Nephron (organoid): ENCODE data around the gene GNB1L.

Experiments
- H3K27ac Mint-ChIP-seq, 3 experiments: 2 replicates each; pipeline ENCODE4 v1.8.0; 2020; ENCODE audit warnings: mixed read lengths in 3 of 3, mild to moderate bottlenecking in 2 of 3, moderate library complexity in 1 of 3
- H3K27me3 Mint-ChIP-seq: 2 replicates; pipeline ENCODE4 v1.8.0; 2021; ENCODE audit warnings: low read depth, mild to moderate bottlenecking, moderate library complexity, mixed read lengths
- H3K36me3 Mint-ChIP-seq: 2 replicates; pipeline ENCODE4 v1.8.0; 2020; ENCODE audit warnings: low read depth, mixed read lengths
- H3K4me1 Mint-ChIP-seq: 2 replicates; pipeline ENCODE4 v1.8.0; 2020; ENCODE audit warnings: mixed read lengths
- H3K4me3 Mint-ChIP-seq, 3 experiments: 2 replicates each; pipeline ENCODE4 v1.8.0; 2020; ENCODE audit warnings: mild to moderate bottlenecking in 3 of 3, mixed read lengths in 3 of 3, moderate library complexity in 2 of 3
- H3K9me3 Mint-ChIP-seq: 2 replicates; pipeline ENCODE4 v1.8.0; 2020; ENCODE audit warnings: mixed read lengths
- CTCF ChIP-seq, 3 experiments: fragments of 200-600 bp; sonication (generic); IDR thresholded peaks; one replicate each; pipeline ENCODE4 v1.5.0; 2021; ENCODE audit warnings: antibody characterized with exemption in 3 of 3; ENCODE audit not compliant: unreplicated experiment in 3 of 3

GNB1L gene

GRCh38 chr22:19815823-19816290, 38.8 kb downstream of the GNB1L start:
- H3K9me3 Mint-ChIP-seq = no peaks in the 10 kb centered on the region
- H3K4me3 Mint-ChIP-seq = no peak overlapping the region

DNA sequence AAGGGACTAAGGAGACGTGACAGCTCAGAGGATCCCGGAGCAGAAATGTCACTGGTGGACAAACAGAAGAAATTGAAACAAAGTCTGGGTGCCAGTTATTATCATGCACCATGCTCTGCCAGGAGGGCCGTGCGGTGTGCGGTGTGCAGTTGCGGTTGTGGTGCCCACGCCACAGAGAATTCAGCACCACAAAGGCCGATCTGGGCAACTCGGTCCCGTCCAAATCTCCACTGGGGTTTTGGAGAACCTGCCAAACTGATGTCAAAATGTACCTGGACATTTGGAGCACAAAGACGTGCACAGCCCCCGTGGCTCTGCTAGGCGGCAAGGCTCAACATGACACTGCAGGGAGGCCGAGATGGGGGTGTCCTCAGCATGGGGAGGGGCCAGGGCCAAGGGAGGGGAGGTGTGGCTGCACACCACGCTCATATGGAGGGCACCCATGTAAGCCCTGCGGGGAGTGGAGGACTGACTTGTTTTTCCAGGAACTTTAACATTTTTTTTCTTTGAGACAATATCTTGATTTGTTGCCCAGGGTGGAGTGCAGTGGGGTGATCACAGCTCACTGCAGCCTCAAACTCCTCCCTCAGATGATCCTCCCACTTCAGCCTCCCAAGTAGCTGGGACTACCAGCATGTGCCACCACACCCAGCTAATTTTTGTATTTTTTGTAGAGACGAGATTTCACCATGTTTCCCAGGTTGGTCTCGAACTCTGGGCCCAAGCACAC, 39.4 kb downstream of the GNB1L start:
- Mint-ChIP-seq H3K4me1 (peaks cover 9% of the 10 kb centered on the region), H3K27ac (no peak overlapping the region), H3K27me3 (peaks cover 18% of the 10 kb centered on the region), H3K4me3 (no peak overlapping the region), H3K36me3 (peaks cover 3% of the 10 kb centered on the region), H3K9me3 (no peaks in the 10 kb centered on the region)
- no peak for TF ChIP-seq CTCF (IDR thresholded peaks at IDR 0.05; ENCODE audit: unreplicated experiment in 3 of 3)

More at GRCh38 chr22:19815823-19816290, 38.8 kb downstream of the GNB1L start:
- Mint-ChIP-seq H3K27me3 (peaks cover 14% of the 10 kb centered on the region), H3K36me3 (peaks cover 3% of the 10 kb centered on the region), H3K27ac (no peak overlapping the region), H3K4me1 (peaks cover 6% of the 10 kb centered on the region)
- TF ChIP-seq CTCF (IDR thresholded peaks at IDR 0.05; ENCODE audit: unreplicated experiment in 3 of 3) = no peak

- no peak overlapping the region for H3K27ac Mint-ChIP-seq
- H3K4me3 Mint-ChIP-seq = no peak overlapping the region
- H3K4me1 Mint-ChIP-seq = peaks cover 9% of the 10 kb centered on the region
- H3K36me3 Mint-ChIP-seq = peaks cover 3% of the 10 kb centered on the region
- no peaks in the 10 kb centered on the region for H3K9me3 Mint-ChIP-seq
- no peak for TF ChIP-seq CTCF (IDR thresholded peaks at IDR 0.05; ENCODE audit: unreplicated experiment in 3 of 3)
- peaks cover 18% of the 10 kb centered on the region for H3K27me3 Mint-ChIP-seq
Measured at GRCh38 chr22:19814428-19814827, 40.2 kb downstream of the GNB1L start.

DNA sequence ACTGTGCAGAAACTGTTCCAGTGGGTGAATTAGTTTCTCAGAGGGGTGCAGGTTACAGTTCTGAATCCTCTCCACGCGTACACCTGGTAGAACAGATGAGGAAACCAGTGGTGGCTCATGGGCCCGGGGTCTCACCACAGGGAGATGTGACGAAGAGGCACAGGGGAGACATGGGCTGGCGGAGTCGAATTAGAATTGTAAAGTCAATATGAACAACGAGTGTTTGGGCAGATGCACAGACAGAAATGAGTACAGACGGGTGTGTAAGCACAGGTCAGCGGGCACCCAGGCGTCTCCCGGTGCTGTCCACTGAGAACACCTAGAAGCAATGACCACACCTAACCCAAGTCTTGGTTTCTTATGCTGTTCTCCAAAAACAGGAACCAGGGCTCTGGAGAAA, 41.8 kb downstream of the GNB1L start:
- Mint-ChIP-seq H3K36me3 (peaks cover 3% of the 10 kb centered on the region), H3K27ac (no peak overlapping the region), H3K4me3 (no peak overlapping the region), H3K9me3 (no peaks in the 10 kb centered on the region), H3K4me1 (peaks cover 9% of the 10 kb centered on the region), H3K27me3 (peaks cover 25% of the 10 kb centered on the region)
- no peak for TF ChIP-seq CTCF (IDR thresholded peaks at IDR 0.05; ENCODE audit: unreplicated experiment in 3 of 3)

DNA sequence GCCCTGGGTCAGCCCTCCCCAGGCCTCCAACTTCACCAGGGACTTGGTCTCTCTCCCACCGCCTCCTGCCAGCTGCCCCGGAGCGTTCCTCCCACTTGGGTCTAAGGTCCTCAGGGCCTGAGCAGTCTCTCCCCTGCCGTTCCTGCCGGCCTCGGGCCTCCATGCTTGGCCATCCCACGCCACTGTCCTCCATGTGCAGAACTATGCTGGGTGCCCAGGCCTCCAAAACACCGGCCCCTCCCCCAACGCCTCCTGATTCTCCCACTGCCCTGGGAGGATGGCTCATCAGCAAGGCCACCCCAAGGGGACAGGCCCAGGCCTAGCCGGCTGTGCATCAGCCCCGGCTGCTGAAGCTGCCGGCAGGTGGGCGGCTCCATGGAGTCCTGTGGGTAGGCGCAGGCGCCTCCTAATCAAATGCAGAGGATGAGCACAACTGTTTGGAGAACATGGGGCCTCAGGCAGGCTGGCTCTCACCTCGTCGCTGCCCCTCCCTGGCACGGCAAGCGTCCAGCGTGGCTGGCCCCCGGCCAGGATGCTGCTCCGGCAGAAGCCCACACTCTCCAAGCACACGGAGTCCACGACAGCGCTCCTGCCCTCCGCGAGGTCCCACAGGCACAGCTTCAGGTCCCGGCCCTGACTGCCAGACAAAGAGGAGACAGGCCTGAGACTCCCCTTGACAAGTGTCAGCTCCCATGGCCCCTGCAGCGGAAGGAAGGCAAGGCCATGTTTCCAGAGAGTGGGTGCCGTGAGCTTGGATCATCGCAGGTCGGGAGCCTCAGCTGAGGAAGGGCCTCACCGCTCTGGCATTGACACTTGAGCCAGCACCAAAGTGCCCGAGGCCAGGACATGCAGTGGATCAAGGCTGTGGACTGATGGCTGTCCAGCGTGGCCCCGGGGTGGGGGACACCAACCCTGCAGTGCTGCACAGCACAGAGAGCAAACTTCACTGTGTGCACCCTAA, 42.6 kb downstream of the GNB1L start:
- H3K4me3 Mint-ChIP-seq = no peak overlapping the region
- H3K4me1 Mint-ChIP-seq = peaks cover 9% of the 10 kb centered on the region
- H3K9me3 Mint-ChIP-seq = no peaks in the 10 kb centered on the region
- no peak overlapping the region for H3K27ac Mint-ChIP-seq
- peaks cover 3% of the 10 kb centered on the region for H3K36me3 Mint-ChIP-seq
- H3K27me3 Mint-ChIP-seq = peaks cover 25% of the 10 kb centered on the region
- no peak for TF ChIP-seq CTCF (IDR thresholded peaks at IDR 0.05; ENCODE audit: unreplicated experiment in 3 of 3)
